Measurements from ENCODE around the gene SPC25.

The SPC25 gene

GRCh38 chr2:168821992-168822391, 68.2 kb downstream of the SPC25 start:
- no peaks in the 10 kb centered on the region for H3K36me3 Mint-ChIP-seq (ENCODE audit: low read depth)
- no peaks in the 10 kb centered on the region for H3K9me3 Mint-ChIP-seq
- DNase-seq: no peak
- TF ChIP-seq, protein P1, sequence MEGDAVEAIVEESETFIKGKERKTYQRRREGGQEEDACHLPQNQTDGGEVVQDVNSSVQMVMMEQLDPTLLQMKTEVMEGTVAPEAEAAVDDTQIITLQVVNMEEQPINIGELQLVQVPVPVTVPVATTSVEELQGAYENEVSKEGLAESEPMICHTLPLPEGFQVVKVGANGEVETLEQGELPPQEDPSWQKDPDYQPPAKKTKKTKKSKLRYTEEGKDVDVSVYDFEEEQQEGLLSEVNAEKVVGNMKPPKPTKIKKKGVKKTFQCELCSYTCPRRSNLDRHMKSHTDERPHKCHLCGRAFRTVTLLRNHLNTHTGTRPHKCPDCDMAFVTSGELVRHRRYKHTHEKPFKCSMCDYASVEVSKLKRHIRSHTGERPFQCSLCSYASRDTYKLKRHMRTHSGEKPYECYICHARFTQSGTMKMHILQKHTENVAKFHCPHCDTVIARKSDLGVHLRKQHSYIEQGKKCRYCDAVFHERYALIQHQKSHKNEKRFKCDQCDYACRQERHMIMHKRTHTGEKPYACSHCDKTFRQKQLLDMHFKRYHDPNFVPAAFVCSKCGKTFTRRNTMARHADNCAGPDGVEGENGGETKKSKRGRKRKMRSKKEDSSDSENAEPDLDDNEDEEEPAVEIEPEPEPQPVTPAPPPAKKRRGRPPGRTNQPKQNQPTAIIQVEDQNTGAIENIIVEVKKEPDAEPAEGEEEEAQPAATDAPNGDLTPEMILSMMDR (IDR thresholded peaks at IDR 0.05): no peak
- H3K4me3 Mint-ChIP-seq: no peak overlapping the region
- no peak overlapping the region for H3K27ac Mint-ChIP-seq
- H3K4me1 Mint-ChIP-seq: peaks cover 12% of the 10 kb centered on the region
- H3K27me3 Mint-ChIP-seq (ENCODE audit: low read depth, poor library complexity): peaks cover 4% of the 10 kb centered on the region

- Mint-ChIP-seq H3K9me3 (no peaks in the 10 kb centered on the region), H3K36me3 (ENCODE audit: low read depth) (no peaks in the 10 kb centered on the region), H3K4me1 (peaks cover 14% of the 10 kb centered on the region), H3K27ac (no peak overlapping the region), H3K4me3 (no peak overlapping the region), H3K27me3 (ENCODE audit: low read depth, poor library complexity) (peaks cover 4% of the 10 kb centered on the region)
- TF ChIP-seq, protein P1 (IDR thresholded peaks at IDR 0.05): no peak
- DNase-seq: no peak
These were observed 68.7 kb downstream of the SPC25 start for GRCh38 chr2:168821577-168821976.

Data from nephron progenitor cell (in vitro differentiated cells).